Loucy (cell line): ENCODE data around the gene HLTF.

ENCODE experiments used
- CTCF ChIP-seq: fragments of 200-600 bp; sonication (generic); conservative IDR thresholded peaks from 2 replicates; pipeline ENCODE4 v1.5.1; 2014; ENCODE audit warnings: mild to moderate bottlenecking, antibody characterized with exemption, low read length
- EZH2phosphoT487 ChIP-seq: fragments of 200-600 bp; IDR thresholded peaks from 2 replicates; pipeline ENCODE4 v1.6.1; 2018; ENCODE audit warnings: antibody characterized with exemption, mild to moderate bottlenecking, moderate library complexity, borderline replicate concordance

GRCh38 chr3:148999806-149000205 is 86.5 kb downstream of the HLTF start:
- TF ChIP-seq EZH2phosphoT487 (no peak), CTCF (no peak)
